B cell (primary cell): ENCODE results near the gene UGT2B17. TPM values are rescaled to one million over a fixed set of nuclear protein-coding genes. Genes with fewer than 3 reads are reported as not detected.
"Not testable (repeated sequence)": the region's sequence is repeated elsewhere in the genome, so short reads cannot be mapped to it uniquely, and the experiment has no call there.

Source experiments
- ATAC-seq: fragments of 200-7000 bp; cut with Tn5 transposase; one replicate; pipeline ENCODE4 v1.10.0; 2021; ENCODE audit warnings: low read depth, mild to moderate bottlenecking, moderate number of reproducible peaks, moderate library complexity
- CTCF ChIA-PET: fragments of 350-600 bp; sonication (Branson Sonifier 250); formaldehyde crosslinking; loops from one replicate; lab custom pipeline; 2021; ENCODE audit warnings: antibody characterized with exemption, inconsistent platforms; lab: Charles Lee
- POLR2A ChIA-PET: fragments of 350-600 bp; sonication (Branson Sonifier 250); formaldehyde crosslinking; loops from one replicate; lab custom pipeline; 2021; ENCODE audit warnings: antibody characterized with exemption; lab: Charles Lee
- DNase-seq: peaks from one replicate; pipeline ENCODE4 v3.0.0; 2013
- H2AFZ ChIP-seq: 2 replicates; pipeline ENCODE4 v1.6.1; 2012; ENCODE audit warnings: mild to moderate bottlenecking, low read depth, low read length; ENCODE audit not compliant: insufficient read depth, poor library complexity, severe bottlenecking
- H3K27ac ChIP-seq, 2 donors: 1 replicate in 1 of 2; 2 replicates in 1 of 2; pipeline ENCODE4 v1.5.1; 2012 to 2013; ENCODE audit warnings: low read length in 2 of 2, mild to moderate bottlenecking in 2 of 2, moderate library complexity in 1 of 2
- H3K27me3 ChIP-seq, 4 experiments: fragments of 200-600 bp in 1 of 4; sonication (generic) in 1 of 4; replicated peaks in 1 of 4; 1 replicate in 2 of 4; 2 replicates in 2 of 4; pipeline versions ENCODE4 v1.6.1 to v1.7.0; 2013 to 2016; ENCODE audit warnings: low read length in 3 of 4, mild to moderate bottlenecking in 2 of 4, mixed read lengths in 1 of 4, moderate library complexity in 1 of 4; ENCODE audit not compliant: insufficient read depth in 4 of 4, control insufficient read depth in 3 of 4; ENCODE audit errors: control extremely low read depth in 1 of 4
- H3K36me3 ChIP-seq, 2 experiments: replicated peaks in 1 of 2; 1 replicate in 1 of 2; 2 replicates in 1 of 2; pipeline versions ENCODE4 v1.6.1 to v1.7.1; 2013; ENCODE audit warnings: low read length in 1 of 2; ENCODE audit not compliant: insufficient read depth in 2 of 2, control insufficient read depth in 1 of 2; ENCODE audit errors: control extremely low read depth in 1 of 2, extremely low read depth in 1 of 2
- H3K4me1 ChIP-seq, 2 donors: fragments of 200-600 bp in 1 of 2; sonication (generic) in 1 of 2; 1 replicate in 1 of 2; 2 replicates in 1 of 2; pipeline versions ENCODE4 v1.5.1 to v1.6.1; 2013 to 2017; ENCODE audit warnings: low read length in 2 of 2; ENCODE audit not compliant: control insufficient read depth in 2 of 2, insufficient read depth in 2 of 2
- H3K4me2 ChIP-seq: replicated peaks from 2 replicates; pipeline ENCODE3; 2012; ENCODE audit warnings: mild to moderate bottlenecking, low read depth, low read length; ENCODE audit not compliant: poor library complexity, severe bottlenecking
- H3K4me3 ChIP-seq, 5 experiments: fragments of 200-600 bp in 1 of 5; sonication (generic) in 1 of 5; 1 replicate in 3 of 5; 2 replicates in 2 of 5; pipeline versions ENCODE4 v1.5.1 to v1.7.0; 2011 to 2016; ENCODE audit warnings: low read length in 4 of 5, mild to moderate bottlenecking in 4 of 5, low read depth in 2 of 5, control low read depth in 1 of 5, moderate library complexity in 1 of 5; ENCODE audit not compliant: insufficient read depth in 1 of 5; ENCODE audit errors: control extremely low read depth in 1 of 5, extremely low read depth in 1 of 5
- H3K79me2 ChIP-seq: fragments of 200-600 bp; sonication (generic); one replicate; pipeline ENCODE4 v1.6.0; 2016; ENCODE audit warnings: low read length; ENCODE audit not compliant: control insufficient read depth, insufficient read depth
- H3K9ac ChIP-seq: fragments of 200-600 bp; sonication (generic); 2 replicates; pipeline ENCODE4 v1.6.1; 2017; ENCODE audit warnings: mild to moderate bottlenecking, low read length, moderate library complexity
- H3K9me3 ChIP-seq, 3 donors: one replicate each; pipeline versions ENCODE4 v1.6.1 to v1.7.1; 2013; ENCODE audit warnings: low read length in 2 of 3; ENCODE audit not compliant: control insufficient read depth in 2 of 3, insufficient read depth in 1 of 3; ENCODE audit errors: control extremely low read depth in 1 of 3
- H4K20me1 ChIP-seq: 2 replicates; pipeline ENCODE4 v1.6.0; 2012; ENCODE audit warnings: mild to moderate bottlenecking, low read length; ENCODE audit not compliant: insufficient read depth, control insufficient read depth, poor library complexity, severe bottlenecking
- H3K27ac Mint-ChIP-seq: one replicate; pipeline ENCODE4 v1.8.0; 2021; ENCODE audit warnings: mixed read lengths
- H3K27me3 Mint-ChIP-seq: one replicate; pipeline ENCODE4 v1.8.0; 2021; ENCODE audit warnings: mixed read lengths
- H3K4me1 Mint-ChIP-seq: one replicate; pipeline ENCODE4 v1.8.0; 2021; ENCODE audit warnings: mixed read lengths
- H3K4me3 Mint-ChIP-seq: one replicate; pipeline ENCODE4 v1.8.0; 2021; ENCODE audit warnings: mixed read lengths
- H3K9me3 Mint-ChIP-seq: one replicate; pipeline ENCODE4 v1.8.0; 2022; ENCODE audit warnings: mixed read lengths; ENCODE audit not compliant: insufficient read depth
- whole genome bisulfite sequencing: methylation state at CpG from one replicate; pipeline ENCODE4 v1.1.5; 2013; ENCODE audit warnings: missing lambda C conversion rate; ENCODE audit not compliant: insufficient coverage; 5-methylcytosine and 5-hydroxymethylcytosine counted together
- intact Hi-C: fragments of 100-400 bp; cut with micrococcal nuclease; formaldehyde crosslinking; loops from one replicate; pipeline ENCODE4 v1.10.0; 2022
- polyA plus RNA-seq: library from polyadenylated mRNA; depleted of rRNA; stranded (reverse); fragments of >200 nt; gene quantifications from 2 replicates; pipeline ENCODE4 v1.2.3, GENCODE V29; 2012
- total RNA-seq, 2 donors: library from RNA; stranded (reverse); fragments of 120-200 nt in 1 of 2; gene quantifications; 1 replicate in 1 of 2; 2 replicates in 1 of 2; pipeline versions ENCODE4 v1.2.3 to v1.2.4, GENCODE V29; 2013 to 2022

UGT2B17 gene
- total and polyA plus RNA-seq, 2 donors (not counting 1 experiment from before 2014, with no cell fraction given): 0.52 TPM; not detected in 1

GRCh38 chr4:68504836-68505235 lies 71.3 kb downstream of the UGT2B17 start:
- H3K27ac ChIP-seq, H3K4me3 Mint-ChIP-seq, H3K27me3 ChIP-seq, H3K4me2 ChIP-seq, CTCF ChIA-PET, H3K4me1 Mint-ChIP-seq, H2AFZ ChIP-seq, H4K20me1 ChIP-seq, H3K4me3 ChIP-seq, intact Hi-C loops, H3K36me3 ChIP-seq, H3K4me1 ChIP-seq, DNase-seq, H3K79me2 ChIP-seq, H3K9ac ChIP-seq, H3K9me3 Mint-ChIP-seq, ATAC-seq, H3K27me3 Mint-ChIP-seq, H3K27ac Mint-ChIP-seq, H3K9me3 ChIP-seq: not testable (repeated sequence)
- WGBS: 92% methylated on average over 2 of the region's 4 CpGs
- POLR2A ChIA-PET: interaction anchor here (0.6 kb wide), 1 partner anchor 130 kb away, joined by 5 read pairs; no protein-coding TSS in a partner anchor

- H2AFZ ChIP-seq, H3K9me3 ChIP-seq, CTCF ChIA-PET, H3K4me2 ChIP-seq, H3K27ac ChIP-seq, H3K9me3 Mint-ChIP-seq, ATAC-seq, intact Hi-C loops, H3K27ac Mint-ChIP-seq, H3K79me2 ChIP-seq, H3K9ac ChIP-seq, H3K27me3 Mint-ChIP-seq, H4K20me1 ChIP-seq, H3K4me3 Mint-ChIP-seq, H3K4me1 ChIP-seq, H3K27me3 ChIP-seq, H3K4me1 Mint-ChIP-seq, H3K36me3 ChIP-seq, DNase-seq, H3K4me3 ChIP-seq, POLR2A ChIA-PET: not testable (repeated sequence)
- 99% methylated on average over 4 of the region's 4 CpGs for WGBS
Measured at GRCh38 chr4:68503462-68503861, 72.7 kb downstream of the UGT2B17 start.
